Glutamatergic neuron (in vitro differentiated cells): ENCODE results near the gene NDUFS2. TPM values are rescaled to one million over a fixed set of nuclear protein-coding genes. Genes with fewer than 3 reads are reported as not detected.

Experiments used
- DNase-seq: peaks from one replicate; pipeline ENCODE4 v3.0.0; 2022
- H3K27ac Mint-ChIP-seq: one replicate; pipeline ENCODE4 v1.8.0; 2020; ENCODE audit warnings: mild to moderate bottlenecking, mixed read lengths, inconsistent platforms; ENCODE audit not compliant: unreplicated experiment
- H3K27me3 Mint-ChIP-seq: one replicate; pipeline ENCODE4 v1.8.0; 2020; ENCODE audit warnings: mild to moderate bottlenecking, moderate library complexity, mixed read lengths, inconsistent platforms; ENCODE audit not compliant: unreplicated experiment
- H3K36me3 Mint-ChIP-seq: one replicate; pipeline ENCODE4 v1.8.0; 2020; ENCODE audit warnings: mild to moderate bottlenecking, mixed read lengths, inconsistent platforms; ENCODE audit not compliant: unreplicated experiment
- H3K4me1 Mint-ChIP-seq: one replicate; pipeline ENCODE4 v1.8.0; 2020; ENCODE audit warnings: mild to moderate bottlenecking, low read depth, mixed read lengths, inconsistent platforms; ENCODE audit not compliant: unreplicated experiment
- H3K4me3 Mint-ChIP-seq: one replicate; pipeline ENCODE4 v1.8.0; 2020; ENCODE audit warnings: mild to moderate bottlenecking, mixed read lengths, inconsistent platforms; ENCODE audit not compliant: unreplicated experiment
- H3K9me3 Mint-ChIP-seq: one replicate; pipeline ENCODE4 v1.8.0; 2020; ENCODE audit warnings: mild to moderate bottlenecking, moderate library complexity, mixed read lengths, inconsistent platforms; ENCODE audit not compliant: unreplicated experiment
- total RNA-seq: library from RNA; stranded (reverse); fragmentation: NEBNext Ultra II Directional; extraction: Animal tissue kit (Norgen Biotek cat#: 25700); gene quantifications from one replicate; pipeline ENCODE4 v1.2.1, GENCODE V29; 2021; ENCODE audit not compliant: unreplicated experiment
- TF ChIP-seq, protein P1 (sequence below): fragments of 200-600 bp; sonication (generic); IDR thresholded peaks from one replicate; pipeline ENCODE4 v1.5.0; 2021; ENCODE audit not compliant: partially characterized antibody, unreplicated experiment

Gene NDUFS2
- total RNA-seq, 1 donor from 2014 or later, result 112 TPM

DNA sequence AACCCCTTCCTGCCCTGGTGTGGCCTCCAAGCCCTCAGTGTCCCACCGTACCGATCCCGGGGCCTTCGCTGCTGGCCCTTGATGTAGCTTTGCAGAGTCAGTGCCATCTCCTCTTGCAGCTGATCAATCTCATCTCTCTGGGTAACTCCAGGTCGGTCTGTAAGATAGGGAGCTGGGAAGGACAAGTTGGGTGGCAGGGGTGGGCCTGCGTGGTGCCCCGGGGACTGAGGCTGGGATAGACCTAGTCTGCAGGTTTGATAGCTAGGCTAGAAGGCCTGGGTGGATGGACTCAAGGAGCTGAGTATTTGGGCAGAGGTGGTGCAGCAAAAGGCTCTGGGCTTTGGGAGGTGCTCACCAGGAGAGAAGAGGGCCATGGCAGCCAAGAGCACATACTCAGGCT lies 28.6 kb downstream of the NDUFS2 start:
- Mint-ChIP-seq H3K4me3 (no peak overlapping the region), H3K36me3 (no peaks in the 10 kb centered on the region), H3K4me1 (peaks cover 7% of the 10 kb centered on the region), H3K27me3 (peaks cover 5% of the 10 kb centered on the region), H3K9me3 (no peaks in the 10 kb centered on the region), H3K27ac (no peak overlapping the region)
- TF ChIP-seq, protein P1, sequence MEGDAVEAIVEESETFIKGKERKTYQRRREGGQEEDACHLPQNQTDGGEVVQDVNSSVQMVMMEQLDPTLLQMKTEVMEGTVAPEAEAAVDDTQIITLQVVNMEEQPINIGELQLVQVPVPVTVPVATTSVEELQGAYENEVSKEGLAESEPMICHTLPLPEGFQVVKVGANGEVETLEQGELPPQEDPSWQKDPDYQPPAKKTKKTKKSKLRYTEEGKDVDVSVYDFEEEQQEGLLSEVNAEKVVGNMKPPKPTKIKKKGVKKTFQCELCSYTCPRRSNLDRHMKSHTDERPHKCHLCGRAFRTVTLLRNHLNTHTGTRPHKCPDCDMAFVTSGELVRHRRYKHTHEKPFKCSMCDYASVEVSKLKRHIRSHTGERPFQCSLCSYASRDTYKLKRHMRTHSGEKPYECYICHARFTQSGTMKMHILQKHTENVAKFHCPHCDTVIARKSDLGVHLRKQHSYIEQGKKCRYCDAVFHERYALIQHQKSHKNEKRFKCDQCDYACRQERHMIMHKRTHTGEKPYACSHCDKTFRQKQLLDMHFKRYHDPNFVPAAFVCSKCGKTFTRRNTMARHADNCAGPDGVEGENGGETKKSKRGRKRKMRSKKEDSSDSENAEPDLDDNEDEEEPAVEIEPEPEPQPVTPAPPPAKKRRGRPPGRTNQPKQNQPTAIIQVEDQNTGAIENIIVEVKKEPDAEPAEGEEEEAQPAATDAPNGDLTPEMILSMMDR, result no peak
- DNase-seq, result no peak

DNA sequence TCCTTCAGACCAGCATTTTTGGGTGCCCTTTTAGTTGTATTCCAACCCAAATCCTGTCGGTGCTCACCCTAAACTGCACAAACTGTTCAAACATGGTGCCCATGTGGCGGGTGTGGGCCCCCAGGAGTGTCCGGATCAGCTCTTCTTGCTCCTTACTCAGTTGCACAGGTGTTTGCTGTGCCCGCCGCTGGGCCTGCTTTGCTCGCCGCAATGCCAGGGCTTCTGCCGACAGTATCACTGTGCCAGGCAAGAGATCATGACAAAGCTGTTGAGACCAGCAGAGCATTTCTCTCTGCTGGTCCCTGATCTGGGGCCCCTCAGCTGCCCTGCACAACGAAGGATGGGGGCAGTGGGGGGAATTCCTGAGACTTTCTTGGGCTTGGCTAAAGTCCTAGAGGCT lies 30.9 kb downstream of the NDUFS2 start:
- Mint-ChIP-seq H3K9me3 (no peaks in the 10 kb centered on the region), H3K36me3 (no peaks in the 10 kb centered on the region), H3K4me1 (no peaks in the 10 kb centered on the region), H3K27me3 (peaks cover 5% of the 10 kb centered on the region), H3K27ac (no peak overlapping the region), H3K4me3 (no peak overlapping the region)
- TF ChIP-seq, protein P1, result no peak
- DNase-seq, result no peak

DNA sequence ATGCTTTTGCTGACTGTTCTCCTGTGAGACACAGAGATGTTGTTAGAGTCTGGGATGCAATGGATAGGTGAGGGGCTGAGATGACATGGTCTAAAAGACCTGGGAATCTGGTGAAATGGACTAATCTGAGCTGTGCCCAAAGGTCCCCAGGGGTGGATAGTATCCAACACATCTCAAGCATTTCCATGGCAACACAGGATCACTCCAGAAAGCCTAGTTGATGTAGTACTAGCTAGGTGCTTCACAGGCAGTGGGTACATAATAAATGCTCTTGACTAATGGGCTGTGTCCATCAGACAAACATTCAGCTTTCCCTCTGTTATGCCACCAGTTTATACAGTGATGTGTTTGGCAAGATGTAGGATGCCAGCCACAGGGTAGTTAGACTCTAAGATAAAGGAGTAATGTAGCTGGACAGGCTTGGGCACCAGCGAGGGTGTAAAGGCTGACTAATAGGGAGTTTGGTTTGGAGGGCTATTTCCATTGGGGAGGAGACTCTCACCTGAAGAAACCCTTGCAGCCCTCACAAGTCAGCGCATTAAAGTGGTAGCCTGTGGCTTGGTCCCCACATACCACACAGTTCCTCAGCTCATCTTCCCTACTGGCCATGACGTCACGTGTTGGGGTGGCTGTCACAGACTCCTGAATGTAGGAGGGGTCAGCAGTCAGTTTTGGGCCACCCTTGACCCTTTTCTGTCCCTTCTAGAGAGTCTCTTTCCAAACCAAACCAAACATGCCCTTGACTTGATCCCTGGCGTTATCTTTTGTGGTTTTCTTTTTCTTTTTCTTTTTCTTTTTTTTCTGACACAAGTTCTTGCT lies 34.0 kb downstream of the NDUFS2 start:
- Mint-ChIP-seq H3K9me3 (no peaks in the 10 kb centered on the region), H3K36me3 (no peaks in the 10 kb centered on the region), H3K27ac (no peak overlapping the region), H3K4me3 (no peak overlapping the region), H3K4me1 (no peaks in the 10 kb centered on the region), H3K27me3 (peaks cover 11% of the 10 kb centered on the region)
- TF ChIP-seq, protein P1, result no peak
- DNase-seq, result no peak

DNA sequence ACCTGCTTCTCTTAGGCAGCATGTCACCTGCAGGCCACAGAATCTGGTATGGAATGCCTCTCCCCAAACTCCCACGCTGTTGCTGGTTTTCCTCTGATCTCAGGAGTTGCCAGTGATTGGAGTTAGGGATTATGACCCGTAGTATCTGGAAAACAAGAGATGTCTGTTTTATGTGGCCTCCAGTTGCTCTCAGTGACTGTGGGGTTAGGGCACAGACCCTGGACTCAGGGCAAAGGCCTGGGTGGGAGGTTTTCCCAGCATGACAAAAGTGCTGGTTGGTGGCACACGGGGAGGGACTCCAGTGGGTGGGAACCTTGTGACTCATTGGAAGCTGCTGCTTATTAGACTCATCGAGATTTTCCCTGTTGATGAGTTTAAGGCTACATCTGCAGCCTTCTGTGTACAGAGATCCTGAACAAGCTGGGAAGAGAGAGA lies 35.9 kb downstream of the NDUFS2 start, which contains the start of gene NR1I3:
Gene NR1I3, minus strand, starts transcription at position 165 of the 435 bp plus-strand sequence. CDS start 1,638 bp downstream, outside the sequence.
- Mint-ChIP-seq H3K27ac (no peak within 1 kb of the TSS), H3K4me3 (no peak within 1 kb of the TSS), H3K27me3 (peaks cover 11% of the 10 kb centered on the region), H3K9me3 (no peaks in the 10 kb centered on the region), H3K4me1 (no peaks in the 10 kb centered on the region), H3K36me3 (no peaks in the 10 kb centered on the region)
- TF ChIP-seq, protein P1, result no peak
- DNase-seq, result no peak

DNA sequence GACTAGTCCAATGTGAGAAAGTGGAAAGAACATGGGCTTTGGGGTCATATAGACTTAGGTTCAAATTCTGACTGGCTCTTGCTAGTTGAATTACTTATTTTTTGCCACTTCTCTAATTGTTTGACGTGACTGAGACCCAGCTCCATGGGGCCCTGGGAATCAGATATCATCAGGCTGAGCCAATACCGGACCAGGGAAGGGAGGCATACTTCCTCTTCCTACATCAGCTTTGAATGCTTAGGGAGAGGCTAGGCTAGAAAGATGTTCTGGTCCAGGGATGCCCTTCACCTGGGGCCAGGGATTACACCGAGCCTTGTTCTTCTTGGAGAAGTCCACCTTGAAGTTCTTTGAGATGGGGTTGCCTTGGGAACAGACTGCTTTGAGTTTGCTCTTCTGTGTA lies 39.5 kb downstream of the NDUFS2 start:
- H3K27ac Mint-ChIP-seq, result no peak overlapping the region
- no peak for DNase-seq
- no peaks in the 10 kb centered on the region for H3K36me3 Mint-ChIP-seq
- H3K27me3 Mint-ChIP-seq, result peaks cover 5% of the 10 kb centered on the region
- H3K4me1 Mint-ChIP-seq, result no peaks in the 10 kb centered on the region
- no peak overlapping the region for H3K4me3 Mint-ChIP-seq
- H3K9me3 Mint-ChIP-seq, result peaks cover 1% of the 10 kb centered on the region
- TF ChIP-seq, protein P1, result no peak
